GM21529 (cell line): ENCODE measurements around the gene MIOS.
A peak's percentile ranks its signal among the peaks of the same experiment; 100 is the strongest.

ENCODE experiments used
- ATAC-seq: cut with Tn5 transposase; IDR thresholded peaks from one replicate; pipeline ENCODE4 v1.9.1; 2021; ENCODE audit not compliant: unreplicated experiment

The MIOS gene

DNA sequence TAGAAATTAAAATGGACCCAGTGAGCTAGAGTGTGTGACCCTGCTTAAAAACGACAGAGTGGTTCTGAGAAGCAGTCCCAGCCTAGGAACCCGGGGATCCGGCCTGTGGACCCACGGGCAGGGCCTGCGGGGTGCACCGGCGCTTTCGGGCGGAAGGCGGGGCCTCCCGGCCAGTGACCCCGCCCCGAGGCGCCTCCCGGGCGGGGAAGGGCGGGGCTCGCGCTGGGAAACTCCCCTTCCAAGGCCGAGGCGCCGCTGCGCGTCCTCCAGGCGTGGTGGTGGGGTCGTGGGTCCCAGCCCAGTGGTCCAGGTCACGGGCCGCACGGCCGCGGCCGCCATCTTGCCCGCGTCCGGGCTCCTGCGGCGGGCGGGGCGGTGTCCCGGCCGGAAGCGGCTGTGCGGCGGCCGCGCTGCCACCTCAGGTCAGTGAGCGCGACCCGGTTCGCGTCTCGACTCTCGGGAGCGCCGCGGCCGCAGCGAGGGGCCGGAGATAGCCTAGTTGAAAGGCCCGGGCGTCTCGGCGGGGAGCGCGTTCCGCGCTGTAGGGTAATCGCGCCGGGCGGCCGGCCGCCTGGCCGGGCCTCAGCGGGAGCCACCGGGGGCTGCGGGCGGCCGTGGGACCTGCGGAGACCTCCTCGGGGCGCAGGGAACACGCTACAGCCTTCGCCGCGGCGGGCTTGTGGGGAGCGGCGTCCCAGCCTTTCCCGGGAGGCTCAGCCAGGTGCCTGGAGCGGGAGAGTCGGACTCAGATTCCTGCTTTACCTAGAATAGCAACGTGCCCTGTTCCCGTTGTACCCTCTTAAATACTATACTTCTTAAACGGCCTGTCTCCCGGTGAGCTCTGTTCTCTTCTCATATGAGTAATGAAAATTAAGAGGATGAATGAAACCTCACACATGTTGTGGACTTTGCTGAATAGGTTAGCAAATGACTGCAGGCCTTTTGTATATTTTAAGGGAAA, at the start of gene MIOS:
Gene MIOS, plus strand, starts transcription at position 234 of the 961 bp plus-strand sequence. CDS start 5,592 bp downstream, outside the sequence.
- peak; percentile 65 for ATAC-seq

DNA sequence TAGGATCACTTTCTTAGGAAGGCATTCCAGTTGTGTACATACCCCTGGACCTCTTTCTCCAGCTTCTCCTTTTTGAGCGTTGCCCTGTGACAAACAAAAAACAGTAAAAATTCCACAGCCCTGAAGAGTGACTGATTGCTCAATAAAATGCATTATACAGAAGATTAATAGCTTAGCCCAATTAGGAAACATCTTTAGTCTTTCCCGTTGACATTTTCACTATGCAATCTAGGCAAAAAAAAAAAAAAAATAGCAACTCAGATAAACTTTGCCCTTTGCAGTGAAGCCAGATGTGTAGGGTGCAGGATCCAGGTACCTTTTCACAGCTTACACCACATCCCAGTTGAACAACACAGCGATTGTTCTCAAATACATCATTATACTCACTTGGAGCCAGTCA, 48.9 kb upstream of the MIOS start:
- ATAC-seq: no peak

DNA sequence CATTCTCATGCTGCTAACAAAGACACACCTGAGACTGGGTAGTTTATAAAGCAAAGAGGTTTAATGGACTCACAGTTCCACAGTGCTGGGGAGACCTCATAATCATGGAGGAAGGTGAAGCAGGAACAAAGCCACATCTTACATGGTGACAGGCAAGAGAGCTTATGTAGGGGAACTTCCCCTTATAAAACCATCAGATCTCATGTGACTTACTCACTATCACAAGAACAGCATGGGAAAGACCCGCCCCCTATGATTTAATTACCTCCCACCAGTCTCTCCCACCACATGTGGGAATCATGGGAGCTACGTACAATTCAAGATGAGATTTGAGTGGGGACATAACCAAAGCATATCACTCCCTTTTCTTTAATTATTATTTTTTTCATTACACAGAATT, 47.6 kb upstream of the MIOS start:
- no peak for ATAC-seq

DNA sequence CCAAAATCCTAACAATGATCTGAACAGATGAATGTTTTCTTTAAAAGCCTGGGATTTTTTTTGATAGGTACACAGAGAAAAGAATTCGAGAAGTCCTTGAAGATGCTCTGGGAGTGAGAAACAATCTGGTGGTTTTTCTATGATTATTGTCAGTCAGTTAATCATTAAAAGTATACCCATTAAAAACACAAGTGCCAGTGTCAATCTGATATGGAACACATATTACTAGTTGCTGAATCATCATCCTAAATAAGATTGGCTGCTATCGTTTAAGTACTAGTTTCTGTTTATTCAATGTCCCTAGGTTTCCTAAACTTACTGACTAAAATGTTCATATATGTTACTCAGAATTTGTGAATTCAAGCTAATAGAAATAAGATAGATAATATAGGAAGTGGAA, 47.2 kb upstream of the MIOS start:
- no peak for ATAC-seq

DNA sequence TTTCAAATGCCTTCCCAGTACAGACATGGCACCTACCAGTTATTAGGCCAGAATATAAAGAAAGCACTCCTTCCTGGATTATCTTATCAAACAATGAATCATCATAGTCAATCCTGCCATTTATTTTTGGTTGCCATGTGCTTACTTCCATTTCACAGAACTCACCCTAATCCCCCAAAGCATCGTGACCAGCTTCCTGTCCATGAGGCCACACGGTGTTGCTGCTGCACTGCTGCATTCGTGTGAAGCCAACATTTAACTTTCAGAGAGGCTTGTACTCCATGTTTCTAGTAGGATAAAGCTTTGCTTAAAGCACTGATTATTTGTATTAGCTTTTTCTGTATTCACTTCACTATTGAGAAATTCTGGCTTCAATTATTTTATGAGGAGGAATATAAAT, 45.4 kb upstream of the MIOS start:
- no peak for ATAC-seq

DNA sequence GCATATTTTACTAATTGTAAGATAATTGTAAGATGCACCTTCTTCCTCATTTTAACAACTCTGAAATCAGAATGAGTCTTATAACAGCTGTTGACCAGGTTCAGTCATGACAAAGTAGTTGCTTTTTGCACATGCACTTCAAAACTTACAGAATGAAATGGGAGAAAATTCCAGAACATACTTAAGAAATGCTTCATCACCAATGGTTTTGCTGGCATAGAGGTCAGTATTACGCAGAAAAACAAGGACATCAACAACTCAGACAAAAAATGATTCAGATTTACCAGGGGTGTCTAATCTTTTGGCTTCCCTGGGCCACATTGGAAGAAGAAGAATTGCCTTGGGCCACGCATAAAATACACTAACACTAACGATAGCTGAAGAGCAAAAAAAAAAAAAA, 44.3 kb upstream of the MIOS start:
- ATAC-seq: no peak

DNA sequence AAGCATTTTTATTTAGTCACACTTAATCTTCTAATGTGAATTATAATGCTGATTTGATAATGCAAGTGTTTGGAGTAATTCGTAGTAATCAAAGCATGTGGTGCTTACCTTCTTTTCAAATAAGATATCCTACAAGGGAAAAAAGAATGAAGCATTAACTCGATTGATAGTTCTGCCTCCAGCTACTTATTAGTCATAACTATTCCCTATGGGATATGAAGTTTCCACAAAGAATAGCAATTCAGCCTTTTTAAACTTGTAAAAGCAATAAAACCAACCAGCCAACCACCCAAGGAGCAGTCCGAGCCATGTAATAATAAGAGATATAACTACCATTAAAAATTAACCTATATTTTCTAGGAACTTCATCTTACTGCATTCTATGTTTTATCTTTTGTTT, 42.6 kb upstream of the MIOS start:
- no peak for ATAC-seq

DNA sequence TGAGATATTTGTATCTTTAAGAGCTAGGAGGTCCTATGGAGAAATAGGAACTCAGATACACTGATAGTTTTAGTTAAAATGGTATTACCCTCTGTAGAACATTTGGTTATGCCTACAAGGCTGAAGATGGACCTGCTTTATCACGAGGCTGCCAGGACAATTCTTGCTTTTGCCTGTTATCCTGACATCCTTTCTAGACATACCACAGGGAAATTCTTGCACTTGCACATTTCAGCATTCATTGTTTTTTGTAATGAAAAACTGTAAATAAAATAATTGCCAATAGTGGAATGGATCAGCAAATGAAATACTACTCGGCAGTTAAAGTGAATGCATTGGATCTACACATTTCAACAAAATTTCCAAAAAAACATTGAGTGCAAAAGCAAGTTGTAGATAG, 40.7 kb upstream of the MIOS start:
- ATAC-seq: no peak

DNA sequence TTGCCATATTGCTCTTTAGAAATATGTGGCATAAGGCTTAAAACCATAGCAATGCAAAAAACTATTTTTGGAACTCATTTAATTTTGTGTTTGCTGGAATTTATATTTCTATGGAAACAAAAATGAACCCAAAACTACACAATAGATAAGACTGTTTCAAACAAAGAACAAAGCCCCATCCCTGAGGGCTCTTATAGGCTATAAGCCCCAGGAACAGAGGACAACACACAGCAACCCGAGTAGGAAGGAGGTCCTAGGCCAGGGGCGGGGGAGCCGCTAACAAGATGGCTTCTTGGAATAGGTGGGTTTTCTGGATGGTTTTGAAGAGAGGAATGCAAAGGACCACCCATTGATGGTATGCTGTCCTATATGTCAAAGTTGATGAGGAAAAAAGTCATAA, 39.6 kb upstream of the MIOS start:
- no peak for ATAC-seq

DNA sequence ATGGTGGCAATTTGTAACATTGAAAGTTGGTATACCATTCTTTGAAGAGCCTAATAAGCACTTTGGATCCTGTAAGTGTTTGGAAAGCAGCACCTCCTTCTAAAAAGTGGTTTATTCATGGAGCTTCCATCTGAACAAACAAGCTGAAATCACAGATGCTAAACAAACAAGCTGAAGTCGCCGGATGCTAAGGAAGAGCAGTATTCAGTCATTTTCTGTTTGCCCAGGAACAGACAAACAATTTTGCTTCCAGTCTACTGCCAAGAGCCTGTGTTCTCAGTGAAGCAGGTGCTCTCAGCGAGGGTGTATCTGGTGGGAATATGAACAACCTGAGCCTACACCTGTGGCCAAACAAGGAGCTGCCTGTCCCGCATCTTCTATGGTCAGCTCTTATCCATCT, 37.4 kb upstream of the MIOS start:
- ATAC-seq: no peak

DNA sequence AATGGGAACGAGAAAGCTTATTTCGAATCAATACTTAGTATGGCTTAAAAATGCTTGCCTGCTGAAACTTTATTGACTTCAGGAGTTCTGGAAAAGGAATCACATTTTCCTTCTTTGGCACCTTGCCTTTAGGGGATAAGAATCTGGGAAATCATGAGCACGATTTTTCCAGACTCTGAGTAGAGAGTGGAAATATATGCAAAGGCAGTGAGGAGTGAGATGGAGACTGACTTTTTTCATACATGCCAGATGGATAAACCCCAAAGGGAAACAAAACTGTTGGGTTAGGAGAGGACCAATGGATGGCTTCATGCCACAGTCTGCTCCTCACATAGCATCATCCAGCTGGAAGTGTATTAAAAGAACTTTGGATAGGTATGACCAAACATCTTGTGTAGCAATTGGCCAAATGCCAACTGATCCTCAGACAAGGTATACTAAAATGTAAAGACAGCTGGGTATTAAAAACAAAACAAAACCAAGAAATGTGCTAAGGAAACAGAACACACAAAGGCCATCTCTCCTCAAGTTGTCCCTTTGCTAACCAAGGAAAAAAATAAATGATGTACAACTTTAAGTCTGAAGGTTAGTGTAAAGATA, 32.8 kb upstream of the MIOS start:
- ATAC-seq: no peak

DNA sequence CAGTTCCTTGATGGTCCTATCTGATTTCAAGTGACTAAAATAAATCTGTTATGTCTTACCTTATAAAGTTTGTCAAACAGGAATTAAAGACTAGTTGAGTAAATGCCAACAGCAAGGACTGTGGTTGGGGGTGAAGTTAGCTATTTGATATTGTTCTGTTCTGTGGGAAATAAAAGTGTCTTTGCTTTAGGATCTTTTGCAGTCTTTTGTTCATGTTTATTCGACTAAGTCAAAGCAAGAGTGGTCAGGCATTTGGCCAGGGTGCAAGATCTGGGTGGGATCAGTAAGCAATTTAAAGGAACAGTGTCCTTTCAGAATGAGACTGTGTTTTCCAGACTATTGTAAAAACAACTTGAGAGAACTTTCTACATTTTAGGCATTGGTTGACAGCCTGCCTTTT, 31.0 kb upstream of the MIOS start, which contains the start of gene COL28A1:
Gene COL28A1, minus strand, starts transcription at position 183 of the 400 bp plus-strand sequence. CDS start 2,998 bp downstream, outside the sequence.
- no peak for ATAC-seq

DNA sequence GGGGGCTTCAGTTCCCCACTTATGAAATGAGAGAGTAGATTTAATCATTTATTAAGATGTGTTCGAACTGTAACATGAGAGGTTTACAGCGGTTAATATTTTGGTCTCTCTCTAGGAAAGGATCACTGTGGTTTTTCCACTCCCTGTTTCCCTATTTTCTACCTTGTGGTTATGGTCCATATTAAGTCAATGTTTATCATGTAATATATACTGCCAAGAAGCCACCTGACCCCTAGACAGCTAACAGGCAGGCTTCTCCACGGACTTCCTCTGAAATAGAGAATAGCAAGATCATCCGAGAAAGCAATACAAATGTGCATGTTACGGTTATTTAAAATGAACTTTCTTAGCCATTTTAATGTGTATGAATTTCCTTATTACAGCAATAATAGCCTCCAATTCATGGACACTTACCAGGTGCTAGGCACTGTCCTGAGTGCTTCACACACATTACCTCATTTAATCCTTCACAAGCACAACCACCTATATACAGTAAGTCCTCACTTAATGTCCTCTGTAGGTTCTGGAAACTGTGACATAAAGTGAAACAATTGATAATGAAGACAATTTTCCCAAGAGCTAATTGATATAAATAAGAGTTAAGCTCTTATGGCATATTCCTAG, 30.2 kb upstream of the MIOS start:
- no peak for ATAC-seq

DNA sequence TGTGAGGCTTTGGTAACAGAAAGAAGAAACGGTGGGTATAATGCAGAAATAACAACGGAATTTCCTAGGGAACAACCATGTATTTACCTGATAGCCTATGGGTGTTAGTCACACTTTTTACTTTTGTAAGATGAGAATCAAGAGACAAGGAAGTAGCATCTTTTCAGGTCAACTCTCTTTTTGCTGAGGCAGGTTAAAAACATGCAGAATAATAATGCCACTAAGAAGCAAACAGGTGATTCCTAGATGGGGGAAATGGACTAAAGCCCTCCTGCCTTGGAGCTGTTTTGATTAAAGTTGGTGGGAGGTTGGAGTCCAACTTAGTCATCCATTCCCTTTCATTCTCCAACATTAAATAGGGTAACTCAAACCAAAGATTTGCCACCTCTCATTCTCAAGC, 29.0 kb upstream of the MIOS start:
- ATAC-seq: no peak

DNA sequence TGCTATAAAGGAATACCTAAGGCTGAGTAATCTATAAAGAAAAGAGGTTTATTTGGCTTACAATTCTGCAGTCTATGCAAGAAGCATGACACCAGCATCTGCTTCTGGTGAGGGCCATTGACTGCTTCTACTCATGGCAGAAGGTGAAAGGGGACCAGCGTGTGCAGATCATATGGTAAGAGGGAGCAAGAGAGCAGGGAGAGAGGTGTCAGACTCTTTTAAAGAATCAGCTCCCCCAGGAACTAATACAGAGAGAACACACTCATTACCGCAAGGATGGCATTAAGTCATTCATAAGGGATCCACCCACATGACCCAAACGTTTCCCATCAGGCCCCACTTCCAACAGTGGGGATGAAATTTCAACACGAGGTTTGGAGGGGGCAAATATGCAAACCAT, 27.5 kb upstream of the MIOS start:
- ATAC-seq: no peak

DNA sequence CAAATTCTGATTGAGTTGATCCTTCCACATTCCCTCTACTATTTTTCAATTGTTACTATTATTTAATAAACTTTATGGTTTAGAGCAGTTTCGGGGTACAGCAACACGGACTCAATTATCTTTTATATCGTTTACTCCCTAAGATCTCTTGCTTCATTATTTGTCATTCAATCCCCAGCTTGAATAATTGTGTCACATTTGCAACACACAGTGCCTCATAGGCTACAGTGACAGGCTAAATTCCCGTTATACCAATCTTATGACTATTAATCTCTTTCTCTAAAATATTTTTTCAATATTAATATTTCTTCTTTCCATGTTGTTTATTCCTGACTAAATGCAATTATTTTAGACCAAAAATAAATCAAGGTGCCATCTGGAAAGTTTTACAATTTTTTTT, 27.0 kb upstream of the MIOS start:
- ATAC-seq: no peak

DNA sequence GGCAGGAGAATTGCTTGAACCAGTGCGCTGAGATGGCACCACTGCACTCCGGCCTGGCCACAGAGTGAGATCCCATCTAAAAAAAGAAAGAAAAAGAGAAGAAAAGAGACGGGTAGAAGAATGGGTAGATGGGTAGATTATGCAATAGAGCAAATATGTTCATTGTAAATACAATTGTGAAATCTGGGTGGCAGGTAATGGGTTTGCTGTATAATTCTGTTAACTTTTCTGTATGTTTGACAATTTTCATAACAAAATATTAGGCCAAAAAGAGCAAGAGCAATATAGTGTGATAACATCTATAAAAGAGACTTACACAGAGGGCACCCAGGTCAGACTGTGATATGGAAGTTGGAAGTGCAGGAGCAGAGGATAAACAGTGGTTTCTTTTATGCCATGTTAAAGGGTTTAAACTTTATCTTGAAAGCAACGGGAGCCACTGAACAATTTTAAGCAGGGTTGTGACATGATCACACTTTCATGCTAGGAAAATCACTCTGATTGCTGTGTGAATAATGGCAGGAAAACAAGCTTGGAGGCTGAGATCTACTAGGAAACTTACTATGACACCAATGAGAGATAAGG, 24.3 kb upstream of the MIOS start:
- ATAC-seq: no peak

DNA sequence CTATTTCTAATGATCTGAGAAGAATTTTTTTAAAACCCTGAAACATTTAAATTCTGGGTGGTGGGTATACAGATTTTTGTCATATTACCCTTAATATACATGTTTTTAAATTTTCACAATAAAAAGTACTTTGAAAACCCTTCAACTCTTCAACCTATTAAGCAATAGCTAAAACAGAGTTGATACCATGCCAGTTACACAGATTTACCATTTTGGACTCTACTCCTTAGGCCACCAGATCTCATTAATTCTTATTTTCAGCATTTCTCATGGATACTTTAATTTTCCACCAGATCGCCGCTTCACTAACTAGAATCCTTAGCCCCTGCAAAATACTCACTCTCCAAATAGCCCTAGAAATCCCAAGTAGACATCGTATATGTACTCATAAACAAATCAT, 18.3 kb upstream of the MIOS start:
- ATAC-seq: no peak

DNA sequence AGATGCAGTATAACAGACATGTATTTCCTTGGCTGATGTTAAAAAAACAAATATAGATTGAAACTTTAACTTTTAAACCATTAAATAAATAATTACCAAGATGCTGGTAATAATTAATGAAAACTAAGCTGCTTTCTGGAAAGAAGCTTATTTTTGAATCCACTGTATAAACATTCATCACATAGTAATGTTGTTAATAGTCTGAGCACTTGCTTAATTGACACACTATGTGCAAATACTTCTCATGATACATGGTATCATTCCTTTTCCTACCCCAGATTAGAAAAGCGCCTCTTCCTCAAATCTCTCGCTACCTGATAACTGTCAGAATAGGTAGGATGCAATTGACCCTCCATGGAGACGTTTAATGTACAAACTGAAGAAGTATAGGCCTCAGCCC, 16.0 kb upstream of the MIOS start:
- no peak for ATAC-seq

DNA sequence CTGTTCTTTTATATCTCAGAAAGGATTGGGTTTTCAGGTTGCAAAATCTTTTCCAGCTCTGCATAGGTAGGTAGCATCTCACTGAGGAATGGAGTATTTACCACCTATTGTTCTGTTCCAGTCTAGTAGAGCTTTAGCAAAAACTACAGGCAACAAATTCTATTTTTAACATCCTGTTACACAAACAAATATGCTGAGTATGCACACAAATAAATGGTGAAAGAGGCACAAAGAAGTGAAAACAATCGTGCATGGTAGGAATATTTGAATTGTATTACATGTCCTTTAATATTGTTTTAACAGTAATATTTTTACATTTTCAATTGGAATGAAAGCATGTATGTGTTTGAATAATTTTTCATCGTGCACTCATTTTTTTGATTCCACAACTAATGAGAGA, 14.5 kb upstream of the MIOS start:
- no peak for ATAC-seq

DNA sequence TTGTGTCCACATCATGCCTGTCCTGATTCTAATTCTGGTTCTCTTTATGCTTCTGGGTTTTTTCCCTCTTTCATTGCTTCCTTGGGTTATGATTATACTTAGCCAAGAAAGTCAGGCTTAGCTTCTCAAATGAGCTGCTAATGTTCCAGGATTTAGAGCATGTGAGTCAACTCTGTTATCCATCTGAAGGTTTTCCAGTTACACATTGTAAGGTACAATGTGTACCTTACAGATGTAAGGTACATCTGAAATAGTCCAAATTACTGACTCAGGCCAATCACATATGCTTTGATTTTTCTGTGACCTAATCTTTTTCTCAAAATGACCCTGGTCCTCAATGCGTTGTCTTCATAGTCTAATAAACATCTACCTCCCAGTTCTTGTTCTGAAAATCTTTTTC, 13.3 kb upstream of the MIOS start:
- ATAC-seq: no peak

DNA sequence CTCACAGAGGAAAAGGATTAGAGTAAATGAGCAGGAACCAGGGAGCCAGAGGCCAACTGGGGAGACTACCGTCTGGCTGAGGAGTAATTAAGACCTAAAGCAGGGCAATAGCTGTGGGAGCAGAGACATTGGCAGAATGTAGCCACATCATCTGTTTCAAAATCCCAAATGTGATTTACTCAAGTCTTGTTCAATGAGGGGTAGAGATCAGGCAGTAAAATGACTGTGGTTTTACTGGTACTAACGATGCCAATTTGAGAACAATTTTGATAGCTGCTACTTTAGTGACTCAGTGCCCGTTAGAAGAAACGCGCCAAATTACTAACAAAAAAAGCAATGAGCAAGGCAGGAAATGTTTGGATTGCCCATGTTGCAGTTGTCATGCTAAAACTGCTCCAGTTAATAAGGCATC, 12.7 kb upstream of the MIOS start:
- no peak for ATAC-seq
